ENCODE results near the gene CAMKK1. TPM values are rescaled to one million over a fixed set of nuclear protein-coding genes. Genes with fewer than 3 reads are reported as not detected.

The CAMKK1 gene
- total and polyA plus RNA-seq, 2 experiments from 2014 or later: 4.3 to 7.1 TPM

- H3K27ac ChIP-seq (ENCODE audit: low read depth): no peak overlapping the region
- DNase-seq (ENCODE audit: low spot score): no peak
- no peaks in the 10 kb centered on the region for H3K36me3 ChIP-seq (ENCODE audit: insufficient read depth)
- H3K79me2 ChIP-seq (replicated peaks; ENCODE audit: insufficient read depth): 0 out of 2 replicates have a peak, but pooled peaks cover 4% of the 10 kb centered on the region
- peaks cover 36% of the 10 kb centered on the region for H3K4me1 Mint-ChIP-seq
- H3K4me3 Mint-ChIP-seq: no peak overlapping the region
- H3K9me3 Mint-ChIP-seq: no peaks in the 10 kb centered on the region
- H3K4me2 ChIP-seq: no peak overlapping the region
- TF ChIP-seq, protein P1, sequence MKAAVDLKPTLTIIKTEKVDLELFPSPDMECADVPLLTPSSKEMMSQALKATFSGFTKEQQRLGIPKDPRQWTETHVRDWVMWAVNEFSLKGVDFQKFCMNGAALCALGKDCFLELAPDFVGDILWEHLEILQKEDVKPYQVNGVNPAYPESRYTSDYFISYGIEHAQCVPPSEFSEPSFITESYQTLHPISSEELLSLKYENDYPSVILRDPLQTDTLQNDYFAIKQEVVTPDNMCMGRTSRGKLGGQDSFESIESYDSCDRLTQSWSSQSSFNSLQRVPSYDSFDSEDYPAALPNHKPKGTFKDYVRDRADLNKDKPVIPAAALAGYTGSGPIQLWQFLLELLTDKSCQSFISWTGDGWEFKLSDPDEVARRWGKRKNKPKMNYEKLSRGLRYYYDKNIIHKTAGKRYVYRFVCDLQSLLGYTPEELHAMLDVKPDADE (IDR thresholded peaks at IDR 0.05): no peak
- TF ChIP-seq CREB1 (CRISPR knock-in tag; IDR thresholded peaks at IDR 0.05; ENCODE audit: low read depth): no peak
- H3K4me3 ChIP-seq: no peak overlapping the region
- H3K9me2 ChIP-seq (ENCODE audit: insufficient read depth): no peaks in the 10 kb centered on the region
- no peak for ATAC-seq
- no peaks in the 10 kb centered on the region; the same call in 1 of the 2 replicates for H4K20me1 ChIP-seq (replicated peaks; ENCODE audit: insufficient read depth)
- peaks cover 15% of the 10 kb centered on the region for H3K27me3 Mint-ChIP-seq (ENCODE audit: insufficient read depth, low read depth, poor library complexity)
- H3F3A ChIP-seq (replicated peaks; ENCODE audit: low read depth): peaks cover 11% of the 10 kb centered on the region; the same call in 1 of the 2 replicates
- H3K4me1 ChIP-seq (ENCODE audit: insufficient read depth): peaks cover 22% of the 10 kb centered on the region
- no peak overlapping the region for H3K27ac Mint-ChIP-seq
- no peak overlapping the region for H2AFZ ChIP-seq
- no peaks in the 10 kb centered on the region for H3K27me3 ChIP-seq (ENCODE audit: insufficient read depth)
- H3K36me3 Mint-ChIP-seq (ENCODE audit: low read depth): peaks cover 2% of the 10 kb centered on the region; the same call in 1 of the 3 replicates
Measured at GRCh38 chr17:3887394-3887793, 5.5 kb downstream of the CAMKK1 start.

GRCh38 chr17:3886776-3887175 is 6.1 kb downstream of the CAMKK1 start:
- Mint-ChIP-seq H3K36me3 (ENCODE audit: low read depth) (peaks cover 2% of the 10 kb centered on the region; the same call in 1 of the 3 replicates), H3K9me3 (no peaks in the 10 kb centered on the region), H3K4me3 (no peak overlapping the region), H3K4me1 (peaks cover 36% of the 10 kb centered on the region), H3K27ac (no peak overlapping the region), H3K27me3 (ENCODE audit: insufficient read depth, low read depth, poor library complexity) (peaks cover 13% of the 10 kb centered on the region)
- Histone ChIP-seq H3K9me2 (ENCODE audit: insufficient read depth) (no peaks in the 10 kb centered on the region), H3F3A (replicated peaks; ENCODE audit: low read depth) (peaks cover 11% of the 10 kb centered on the region; the same call in 1 of the 2 replicates), H3K4me2 (no peak overlapping the region), H3K27me3 (ENCODE audit: insufficient read depth) (no peaks in the 10 kb centered on the region), H4K20me1 (replicated peaks; ENCODE audit: insufficient read depth) (no peaks in the 10 kb centered on the region; the same call in 1 of the 2 replicates), H3K36me3 (ENCODE audit: insufficient read depth) (no peaks in the 10 kb centered on the region), H3K4me1 (ENCODE audit: insufficient read depth) (peaks cover 21% of the 10 kb centered on the region), H2AFZ (no peak overlapping the region), H3K4me3 (no peak overlapping the region), H3K27ac (ENCODE audit: low read depth) (no peak overlapping the region), H3K79me2 (replicated peaks; ENCODE audit: insufficient read depth) (0 out of 2 replicates have a peak, but pooled peaks cover 4% of the 10 kb centered on the region)
- ATAC-seq: no peak
- no peak for TF ChIP-seq NANOG (IDR thresholded peaks at IDR 0.05; ENCODE audit: borderline replicate concordance)
- DNase-seq (ENCODE audit: low spot score): no peak

DNA sequence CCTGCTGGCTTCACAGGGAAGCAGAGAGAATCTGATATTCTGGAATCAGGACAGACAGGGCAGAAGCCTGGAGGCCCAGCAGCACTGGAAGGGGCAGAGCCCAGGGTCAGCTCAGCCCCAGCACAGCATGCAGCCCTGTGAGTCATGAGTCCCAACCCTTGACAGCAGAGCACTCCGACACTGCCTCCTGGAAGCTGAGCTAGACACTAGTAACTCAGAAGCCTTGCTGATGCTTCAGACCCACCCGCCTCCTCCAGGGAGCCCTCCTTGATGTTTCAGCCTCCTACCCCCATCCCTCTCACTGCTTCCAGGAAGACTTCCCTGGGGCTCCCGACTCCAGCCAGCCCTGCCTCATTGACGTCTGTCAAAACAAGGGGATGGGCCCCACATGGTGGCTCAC is 6.9 kb downstream of the CAMKK1 start:
- Histone ChIP-seq H4K20me1 (replicated peaks; ENCODE audit: insufficient read depth) (no peaks in the 10 kb centered on the region; the same call in 1 of the 2 replicates), H3K4me2 (no peak overlapping the region), H3K79me2 (replicated peaks; ENCODE audit: insufficient read depth) (0 out of 2 replicates have a peak, but pooled peaks cover 4% of the 10 kb centered on the region), H3K27me3 (ENCODE audit: insufficient read depth) (no peaks in the 10 kb centered on the region), H3K9me2 (ENCODE audit: insufficient read depth) (no peaks in the 10 kb centered on the region), H2AFZ (no peak overlapping the region), H3K36me3 (ENCODE audit: insufficient read depth) (no peaks in the 10 kb centered on the region), H3K4me1 (ENCODE audit: insufficient read depth) (peaks cover 13% of the 10 kb centered on the region), H3F3A (replicated peaks; ENCODE audit: low read depth) (peaks cover 6% of the 10 kb centered on the region; the same call in 1 of the 2 replicates), H3K27ac (ENCODE audit: low read depth) (no peak overlapping the region), H3K4me3 (no peak overlapping the region)
- Mint-ChIP-seq H3K36me3 (ENCODE audit: low read depth) (peaks cover 2% of the 10 kb centered on the region; the same call in 1 of the 3 replicates), H3K4me3 (no peak overlapping the region), H3K27me3 (ENCODE audit: insufficient read depth, low read depth, poor library complexity) (peaks cover 9% of the 10 kb centered on the region), H3K4me1 (peaks cover 27% of the 10 kb centered on the region), H3K27ac (no peak overlapping the region), H3K9me3 (no peaks in the 10 kb centered on the region)
- DNase-seq (ENCODE audit: low spot score): no peak
- ATAC-seq: no peak
- TF ChIP-seq STAT1 (IDR thresholded peaks at IDR 0.05; ENCODE audit: unreplicated experiment): no peak
- no peak for TF ChIP-seq JUNB (IDR thresholded peaks at IDR 0.05; ENCODE audit: unreplicated experiment)
- no peak for TF ChIP-seq ZNF114 (CRISPR knock-in tag; IDR thresholded peaks at IDR 0.05)
- TF ChIP-seq, protein P2, sequence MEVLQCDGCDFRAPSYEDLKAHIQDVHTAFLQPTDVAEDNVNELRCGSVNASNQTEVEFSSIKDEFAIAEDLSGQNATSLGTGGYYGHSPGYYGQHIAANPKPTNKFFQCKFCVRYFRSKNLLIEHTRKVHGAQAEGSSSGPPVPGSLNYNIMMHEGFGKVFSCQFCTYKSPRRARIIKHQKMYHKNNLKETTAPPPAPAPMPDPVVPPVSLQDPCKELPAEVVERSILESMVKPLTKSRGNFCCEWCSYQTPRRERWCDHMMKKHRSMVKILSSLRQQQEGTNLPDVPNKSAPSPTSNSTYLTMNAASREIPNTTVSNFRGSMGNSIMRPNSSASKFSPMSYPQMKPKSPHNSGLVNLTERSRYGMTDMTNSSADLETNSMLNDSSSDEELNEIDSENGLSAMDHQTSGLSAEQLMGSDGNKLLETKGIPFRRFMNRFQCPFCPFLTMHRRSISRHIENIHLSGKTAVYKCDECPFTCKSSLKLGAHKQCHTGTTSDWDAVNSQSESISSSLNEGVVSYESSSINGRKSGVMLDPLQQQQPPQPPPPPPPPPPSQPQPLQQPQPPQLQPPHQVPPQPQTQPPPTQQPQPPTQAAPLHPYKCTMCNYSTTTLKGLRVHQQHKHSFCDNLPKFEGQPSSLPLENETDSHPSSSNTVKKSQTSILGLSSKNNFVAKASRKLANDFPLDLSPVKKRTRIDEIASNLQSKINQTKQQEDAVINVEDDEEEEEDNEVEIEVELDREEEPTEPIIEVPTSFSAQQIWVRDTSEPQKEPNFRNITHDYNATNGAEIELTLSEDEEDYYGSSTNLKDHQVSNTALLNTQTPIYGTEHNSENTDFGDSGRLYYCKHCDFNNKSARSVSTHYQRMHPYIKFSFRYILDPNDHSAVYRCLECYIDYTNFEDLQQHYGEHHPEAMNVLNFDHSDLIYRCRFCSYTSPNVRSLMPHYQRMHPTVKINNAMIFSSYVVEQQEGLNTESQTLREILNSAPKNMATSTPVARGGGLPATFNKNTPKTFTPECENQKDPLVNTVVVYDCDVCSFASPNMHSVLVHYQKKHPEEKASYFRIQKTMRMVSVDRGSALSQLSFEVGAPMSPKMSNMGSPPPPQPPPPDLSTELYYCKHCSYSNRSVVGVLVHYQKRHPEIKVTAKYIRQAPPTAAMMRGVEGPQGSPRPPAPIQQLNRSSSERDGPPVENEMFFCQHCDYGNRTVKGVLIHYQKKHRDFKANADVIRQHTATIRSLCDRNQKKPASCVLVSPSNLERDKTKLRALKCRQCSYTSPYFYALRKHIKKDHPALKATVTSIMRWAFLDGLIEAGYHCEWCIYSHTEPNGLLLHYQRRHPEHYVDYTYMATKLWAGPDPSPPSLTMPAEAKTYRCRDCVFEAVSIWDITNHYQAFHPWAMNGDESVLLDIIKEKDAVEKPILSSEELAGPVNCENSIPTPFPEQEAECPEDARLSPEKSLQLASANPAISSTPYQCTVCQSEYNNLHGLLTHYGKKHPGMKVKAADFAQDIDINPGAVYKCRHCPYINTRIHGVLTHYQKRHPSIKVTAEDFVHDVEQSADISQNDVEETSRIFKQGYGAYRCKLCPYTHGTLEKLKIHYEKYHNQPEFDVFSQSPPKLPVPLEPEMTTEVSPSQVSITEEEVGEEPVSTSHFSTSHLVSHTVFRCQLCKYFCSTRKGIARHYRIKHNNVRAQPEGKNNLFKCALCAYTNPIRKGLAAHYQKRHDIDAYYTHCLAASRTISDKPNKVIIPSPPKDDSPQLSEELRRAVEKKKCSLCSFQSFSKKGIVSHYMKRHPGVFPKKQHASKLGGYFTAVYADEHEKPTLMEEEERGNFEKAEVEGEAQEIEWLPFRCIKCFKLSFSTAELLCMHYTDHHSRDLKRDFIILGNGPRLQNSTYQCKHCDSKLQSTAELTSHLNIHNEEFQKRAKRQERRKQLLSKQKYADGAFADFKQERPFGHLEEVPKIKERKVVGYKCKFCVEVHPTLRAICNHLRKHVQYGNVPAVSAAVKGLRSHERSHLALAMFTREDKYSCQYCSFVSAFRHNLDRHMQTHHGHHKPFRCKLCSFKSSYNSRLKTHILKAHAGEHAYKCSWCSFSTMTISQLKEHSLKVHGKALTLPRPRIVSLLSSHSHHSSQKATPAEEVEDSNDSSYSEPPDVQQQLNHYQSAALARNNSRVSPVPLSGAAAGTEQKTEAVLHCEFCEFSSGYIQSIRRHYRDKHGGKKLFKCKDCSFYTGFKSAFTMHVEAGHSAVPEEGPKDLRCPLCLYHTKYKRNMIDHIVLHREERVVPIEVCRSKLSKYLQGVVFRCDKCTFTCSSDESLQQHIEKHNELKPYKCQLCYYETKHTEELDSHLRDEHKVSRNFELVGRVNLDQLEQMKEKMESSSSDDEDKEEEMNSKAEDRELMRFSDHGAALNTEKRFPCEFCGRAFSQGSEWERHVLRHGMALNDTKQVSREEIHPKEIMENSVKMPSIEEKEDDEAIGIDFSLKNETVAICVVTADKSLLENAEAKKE (CRISPR knock-in tag; IDR thresholded peaks at IDR 0.05): no peak
- TF ChIP-seq EZH2 (IDR thresholded peaks at IDR 0.05; ENCODE audit: low read depth, unreplicated experiment): no peak

Data from GM23338 (cell line).